Liver (tissue), 9 donors: ENCODE data around the gene POMT2. TPM values are rescaled to one million over a fixed set of nuclear protein-coding genes. Genes with fewer than 3 reads are reported as not detected.

Experiments used
- DNase-seq: peaks from one replicate; pipeline ENCODE4 v3.0.0-alpha.2; 2017; ENCODE audit warnings: low spot score
- H3K27ac ChIP-seq, 2 donors: one replicate each; pipeline ENCODE4 v1.7.0; 2013; ENCODE audit warnings: inconsistent platforms in 2 of 2, low read length in 2 of 2, control low read depth in 1 of 2, low read depth in 1 of 2, mild to moderate bottlenecking in 1 of 2
- H3K27me3 ChIP-seq, 4 donors: one replicate each; pipeline versions ENCODE4 v1.6.1 to v1.7.0; 2013; ENCODE audit warnings: low read length in 3 of 4, inconsistent platforms in 1 of 4, mild to moderate bottlenecking in 1 of 4, moderate library complexity in 1 of 4; ENCODE audit not compliant: control insufficient read depth in 4 of 4, insufficient read depth in 4 of 4
- H3K36me3 ChIP-seq, 4 donors: one replicate each; pipeline versions ENCODE4 v1.6.1 to v1.7.0; 2013; ENCODE audit warnings: low read length in 3 of 4, mild to moderate bottlenecking in 3 of 4, low read depth in 1 of 4, moderate library complexity in 1 of 4; ENCODE audit not compliant: control insufficient read depth in 4 of 4, insufficient read depth in 3 of 4
- H3K4me1 ChIP-seq, 4 donors: one replicate each; pipeline versions ENCODE4 v1.6.1 to v1.7.0; 2013; ENCODE audit warnings: low read length in 3 of 4, mild to moderate bottlenecking in 3 of 4, moderate library complexity in 1 of 4; ENCODE audit not compliant: control insufficient read depth in 4 of 4, insufficient read depth in 4 of 4
- H3K4me3 ChIP-seq, 3 donors: one replicate each; pipeline versions ENCODE4 v1.6.1 to v1.7.0; 2013; ENCODE audit warnings: low read length in 3 of 3, control low read depth in 1 of 3, low read depth in 1 of 3, mild to moderate bottlenecking in 1 of 3
- H3K9ac ChIP-seq, 2 donors: one replicate each; pipeline ENCODE4 v1.7.0; 2013; ENCODE audit warnings: low read length in 2 of 2, mild to moderate bottlenecking in 2 of 2, moderate library complexity in 2 of 2, control low read depth in 1 of 2, low read depth in 1 of 2
- H3K9me3 ChIP-seq, 4 donors: one replicate each; pipeline versions ENCODE4 v1.6.1 to v1.7.0; 2013; ENCODE audit warnings: low read length in 3 of 4; ENCODE audit not compliant: control insufficient read depth in 4 of 4
- CTCF ChIP-seq: fragments of 150-350 bp; IDR thresholded peaks from 2 replicates; pipeline ENCODE4 v1.5.1; 2017; ENCODE audit warnings: improper control_type of control experiment, low read depth, low read length; ENCODE audit not compliant: missing input control
- EGR1 ChIP-seq, 2 donors: IDR thresholded peaks; 2 replicates each; pipeline ENCODE4 v1.6.1; 2016 to 2018; ENCODE audit warnings: antibody characterized with exemption in 2 of 2, low read depth in 2 of 2
- FOXA1 ChIP-seq: IDR thresholded peaks from 2 replicates; pipeline ENCODE4 v1.6.1; 2016; ENCODE audit warnings: antibody characterized with exemption
- FOXA2 ChIP-seq: IDR thresholded peaks from 2 replicates; pipeline ENCODE4 v1.6.1; 2016; ENCODE audit warnings: antibody characterized with exemption
- GABPA ChIP-seq, 2 donors: IDR thresholded peaks in 1 of 2; conservative IDR thresholded peaks in 1 of 2; 2 replicates each; pipeline ENCODE4 v1.6.1; 2016; ENCODE audit warnings: antibody characterized with exemption in 2 of 2, mild to moderate bottlenecking in 1 of 2, moderate library complexity in 1 of 2
- HNF4A ChIP-seq, 2 donors: conservative IDR thresholded peaks; 2 replicates each; pipeline ENCODE4 v1.6.1; 2016; ENCODE audit warnings: antibody characterized with exemption in 2 of 2, mild to moderate bottlenecking in 2 of 2
- HNF4G ChIP-seq: IDR thresholded peaks from 2 replicates; pipeline ENCODE4 v1.6.1; 2016; ENCODE audit warnings: antibody characterized with exemption
- JUND ChIP-seq, 2 donors: IDR thresholded peaks; 2 replicates each; pipeline ENCODE4 v1.6.1; 2016; ENCODE audit warnings: antibody characterized with exemption in 2 of 2
- NR2F2 ChIP-seq: IDR thresholded peaks from 2 replicates; pipeline ENCODE4 v1.6.1; 2016; ENCODE audit warnings: antibody characterized with exemption
- RAD21 ChIP-seq, 2 donors: IDR thresholded peaks; 2 replicates each; pipeline ENCODE4 v1.6.1; 2016; ENCODE audit warnings: antibody characterized with exemption in 2 of 2, mild to moderate bottlenecking in 2 of 2
- REST ChIP-seq: IDR thresholded peaks from 2 replicates; pipeline ENCODE4 v1.6.1; 2016; ENCODE audit warnings: antibody characterized with exemption, mild to moderate bottlenecking
- RXRA ChIP-seq, 2 donors: IDR thresholded peaks; 2 replicates each; pipeline ENCODE4 v1.6.1; 2017 to 2018; ENCODE audit warnings: antibody characterized with exemption in 2 of 2, mild to moderate bottlenecking in 1 of 2
- SP1 ChIP-seq: IDR thresholded peaks from 2 replicates; pipeline ENCODE4 v1.6.1; 2018; ENCODE audit warnings: antibody characterized with exemption, mild to moderate bottlenecking
- TAF1 ChIP-seq: conservative IDR thresholded peaks from 2 replicates; pipeline ENCODE4 v1.6.1; 2016; ENCODE audit warnings: antibody characterized with exemption, mild to moderate bottlenecking
- YY1 ChIP-seq: IDR thresholded peaks from 2 replicates; pipeline ENCODE4 v1.6.1; 2016; ENCODE audit warnings: antibody characterized with exemption, mild to moderate bottlenecking
- ZBTB33 ChIP-seq: IDR thresholded peaks from 2 replicates; pipeline ENCODE4 v1.6.1; 2016; ENCODE audit warnings: antibody characterized with exemption
- WGBS: extraction: QIAGEN DNeasy Blood & Tissue Kit; methylation state at CpG from one replicate; pipeline ENCODE4 v1.1.7; 2013; 5-methylcytosine and 5-hydroxymethylcytosine counted together
- polyA plus RNA-seq, 2 donors: library from polyadenylated mRNA; stranded (reverse) in 1 of 2; unstranded in 1 of 2; fragments of 200-250 nt in 1 of 2; fragments of >200 nt in 1 of 2; fragmentation: Nextera tagmentation in 1 of 2; extraction: Ambion mirVana in 1 of 2; gene quantifications; one replicate each; pipeline versions ENCODE4 v1.2.1 to v1.2.3, GENCODE V29; 2013 to 2015
- total RNA-seq, 2 donors: library from RNA; depleted of rRNA; stranded (reverse); fragments of >200 nt; gene quantifications; one replicate each; pipeline ENCODE4 v1.2.3, GENCODE V29; 2014
- TF ChIP-seq, protein P1 (sequence below): IDR thresholded peaks from 2 replicates; pipeline ENCODE4 v1.6.1; 2016; ENCODE audit warnings: antibody characterized with exemption
- TF ChIP-seq, protein P2 (sequence below): IDR thresholded peaks from 2 replicates; pipeline ENCODE4 v1.6.1; 2016; ENCODE audit warnings: antibody characterized with exemption
- donor health status: healthy.
- donor health status: healthy.
- donor health status: healthy.
- donor health status: healthy.
- donor health status: healthy.

The POMT2 gene
- total and polyA plus RNA-seq, 4 donors: 4.8 to 13.1 (median 5.3) TPM

DNA sequence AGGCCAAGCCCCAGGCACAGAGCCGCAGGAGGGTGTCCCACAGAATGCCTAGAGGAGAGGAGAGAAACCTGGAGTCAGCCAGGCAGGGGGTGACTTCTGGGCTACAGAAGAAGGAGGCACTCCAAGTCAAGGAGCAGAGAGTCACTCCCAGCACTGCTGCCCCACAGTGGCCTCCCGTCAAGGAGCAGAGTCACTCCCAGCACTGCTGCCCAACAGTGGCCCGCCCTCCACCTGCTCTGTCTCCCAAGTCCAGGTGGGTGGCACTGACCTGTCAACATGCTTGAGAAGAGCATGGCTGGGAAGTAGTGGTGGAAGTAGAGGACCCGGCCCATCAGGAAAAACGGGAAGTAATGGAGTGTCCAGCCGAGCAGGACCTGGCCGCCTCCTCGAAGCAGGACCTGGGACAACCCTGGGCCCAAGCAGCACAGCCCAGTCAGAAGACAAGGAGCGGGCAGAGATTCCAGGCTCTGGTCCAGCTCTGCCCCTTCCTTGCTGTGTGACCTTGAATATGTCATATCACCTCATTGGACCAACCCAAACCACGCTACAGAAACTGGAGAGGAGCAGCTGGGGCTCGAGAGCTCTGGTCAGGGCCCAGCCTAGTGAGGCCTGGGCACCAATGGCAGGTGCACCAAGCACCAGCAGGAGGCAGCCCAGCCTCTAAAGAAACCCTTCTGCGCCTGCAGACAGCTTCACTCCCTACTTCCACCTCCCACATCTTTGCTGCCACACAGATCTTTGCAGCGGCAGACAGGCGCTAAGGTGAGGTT is 42.0 kb downstream of the POMT2 start:
- Histone ChIP-seq H3K9ac (no peak overlapping the region), H3K36me3 (peaks cover 2 to 42% (median 14%) of the 10 kb centered on the region in 4 donors), H3K4me1 (no peaks in the 10 kb centered on the region), H3K4me3 (no peak overlapping the region), H3K9me3 (no peaks in the 10 kb centered on the region), H3K27ac (no peak overlapping the region), H3K27me3 (no peaks in the 10 kb centered on the region)
- WGBS: 97% methylated on average over 14 of the region's 14 CpGs
- no peak for DNase-seq
- TF ChIP-seq RXRA (IDR thresholded peaks at IDR 0.05) (no peak), TAF1 (no peak), FOXA1 (no peak), RAD21 (IDR thresholded peaks at IDR 0.05) (no peak), SP1 (no peak), REST (no peak), NR2F2 (no peak), GABPA (IDR thresholded peaks at IDR 0.05 in 1 of 2, conservative IDR thresholded peaks at IDR 0.05 in 1 of 2) (no peak), EGR1 (IDR thresholded peaks at IDR 0.05; ENCODE audit: low read depth in 2 of 2) (no peak), HNF4A (conservative IDR thresholded peaks at IDR 0.05) (no peak), YY1 (no peak), JUND (IDR thresholded peaks at IDR 0.05) (no peak)
- TF ChIP-seq, protein P1, sequence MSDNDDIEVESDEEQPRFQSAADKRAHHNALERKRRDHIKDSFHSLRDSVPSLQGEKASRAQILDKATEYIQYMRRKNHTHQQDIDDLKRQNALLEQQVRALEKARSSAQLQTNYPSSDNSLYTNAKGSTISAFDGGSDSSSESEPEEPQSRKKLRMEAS: no peak
- TF ChIP-seq, protein P2, sequence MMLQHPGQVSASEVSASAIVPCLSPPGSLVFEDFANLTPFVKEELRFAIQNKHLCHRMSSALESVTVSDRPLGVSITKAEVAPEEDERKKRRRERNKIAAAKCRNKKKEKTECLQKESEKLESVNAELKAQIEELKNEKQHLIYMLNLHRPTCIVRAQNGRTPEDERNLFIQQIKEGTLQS: no peak

DNA sequence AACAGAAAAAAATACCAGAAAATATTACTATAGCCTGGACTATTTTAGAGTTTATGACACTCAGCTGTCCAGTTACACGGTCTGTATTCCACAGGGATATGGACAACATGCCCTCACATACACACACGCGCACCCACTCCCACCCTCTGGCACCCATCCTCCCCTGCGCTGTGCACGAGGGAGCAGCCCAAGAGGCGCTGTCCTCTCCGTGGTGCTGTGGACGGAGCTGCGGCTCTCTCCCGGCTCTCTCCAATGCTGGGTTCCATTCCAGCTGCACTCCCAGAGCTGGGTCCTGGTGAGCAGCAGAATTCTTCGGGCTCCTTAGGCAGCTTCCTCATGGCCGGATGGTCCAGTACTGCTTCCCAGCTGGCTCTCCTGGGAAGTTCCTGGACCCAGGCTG is 43.7 kb downstream of the POMT2 start:
- Histone ChIP-seq H3K27ac (no peak overlapping the region), H3K27me3 (no peaks in the 10 kb centered on the region), H3K4me1 (no peaks in the 10 kb centered on the region), H3K36me3 (peaks cover 0 to 36% (median 8%) of the 10 kb centered on the region in 4 donors), H3K4me3 (no peak overlapping the region), H3K9ac (no peak overlapping the region), H3K9me3 (no peaks in the 10 kb centered on the region)
- TF ChIP-seq GABPA (IDR thresholded peaks at IDR 0.05 in 1 of 2, conservative IDR thresholded peaks at IDR 0.05 in 1 of 2) (no peak), SP1 (no peak), YY1 (no peak), RAD21 (IDR thresholded peaks at IDR 0.05) (no peak), FOXA2 (no peak), CTCF (no peak), NR2F2 (no peak), JUND (IDR thresholded peaks at IDR 0.05) (no peak), FOXA1 (no peak), RXRA (IDR thresholded peaks at IDR 0.05) (no peak), HNF4A (conservative IDR thresholded peaks at IDR 0.05) (no peak), ZBTB33 (no peak), HNF4G (no peak), EGR1 (IDR thresholded peaks at IDR 0.05; ENCODE audit: low read depth in 2 of 2) (no peak), REST (no peak), TAF1 (no peak)
- TF ChIP-seq, protein P2: no peak
- no peak for DNase-seq
- WGBS: 98% methylated on average over 12 of the region's 12 CpGs
